H54 (cell line): ENCODE measurements around the gene ZNF521.

Experiments
- DNase-seq: peaks from one replicate; pipeline ENCODE4 v3.0.0; 2011; ENCODE audit warnings: low spot score, mixed read lengths; ENCODE audit not compliant: insufficient read length
- FAIRE-seq: peaks from 3 replicates; lab custom pipeline; 2011; peaks lifted over from hg19 to GRCh38; lab: Jason Lieb, UNC
- POLR2A ChIP-seq: IDR thresholded peaks from 2 replicates; pipeline ENCODE4 v1.6.1; 2011; ENCODE audit warnings: low read depth, mild to moderate bottlenecking, low read length

Gene ZNF521

DNA sequence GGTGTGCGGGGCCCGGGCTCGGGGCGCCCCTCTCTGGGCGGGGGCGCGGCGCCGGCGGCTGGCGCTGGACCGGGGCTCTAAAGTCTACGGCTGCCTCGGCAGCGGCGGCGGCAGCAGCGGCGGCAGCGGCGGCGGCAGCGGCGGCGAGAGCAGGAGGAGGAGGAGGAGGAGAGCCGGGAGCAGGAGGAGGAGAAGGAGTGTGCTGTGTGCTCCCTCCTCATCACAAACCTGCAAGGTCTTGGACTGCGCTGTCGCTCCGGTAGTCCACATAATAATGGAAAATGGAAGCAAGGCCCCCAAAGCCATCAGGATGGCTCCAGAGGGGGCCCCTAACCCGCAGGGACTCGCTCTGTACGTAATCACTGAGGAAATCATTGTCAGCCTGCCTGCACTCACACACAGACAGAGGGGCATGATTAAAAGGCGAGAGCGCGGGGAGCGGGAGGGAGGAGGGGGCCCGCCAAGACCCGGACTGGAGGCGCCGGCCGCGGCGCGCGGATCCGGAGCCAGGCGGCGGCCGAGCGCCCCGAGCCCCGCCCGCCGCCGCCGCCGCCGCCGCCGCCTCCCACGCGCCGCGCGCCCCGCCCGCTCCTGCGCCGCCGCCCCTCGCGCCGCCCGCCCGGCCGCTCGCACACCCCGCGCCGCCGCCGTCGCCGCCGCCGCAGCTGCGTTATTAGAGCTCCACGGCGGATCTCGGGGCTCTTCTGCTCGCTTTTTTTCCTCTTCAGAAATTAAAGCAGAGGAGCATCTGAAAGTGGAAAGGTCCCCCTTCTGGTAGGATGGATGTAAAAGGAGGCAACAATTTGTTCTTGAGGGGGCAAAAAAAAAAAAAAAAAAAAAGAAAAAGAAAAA, at the start of gene ZNF521:
Gene ZNF521, minus strand, starts transcription at position 390 of the 852 bp plus-strand sequence. CDS start 1,220 bp downstream, outside the sequence.
- no peak for FAIRE-seq

DNA sequence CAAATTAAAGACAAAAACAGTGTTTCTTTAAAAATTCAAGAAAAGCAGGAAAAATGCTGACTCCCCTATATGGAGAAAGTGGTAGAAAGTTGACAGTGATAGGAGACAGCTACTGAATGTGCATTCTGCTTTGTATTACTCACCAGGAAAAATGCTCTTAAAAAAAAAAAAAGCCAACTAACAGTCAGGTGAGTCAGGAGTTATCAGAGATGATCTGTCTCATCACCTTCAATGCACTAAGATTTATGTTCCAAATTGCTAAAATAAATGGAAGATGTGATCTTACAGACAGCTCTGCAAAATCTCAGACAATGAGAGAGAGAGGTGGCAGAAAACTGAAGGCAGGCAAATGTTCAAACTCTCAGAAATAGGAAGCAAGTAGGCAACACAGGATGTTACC, 47.6 kb upstream of the ZNF521 start:
- no peak for TF ChIP-seq POLR2A
- DNase-seq (no peak), FAIRE-seq (no peak)

More for the DNA sequence above, at the start of gene ZNF521:
- peak; percentile 62 for DNase-seq
- TF ChIP-seq POLR2A = no peak

DNA sequence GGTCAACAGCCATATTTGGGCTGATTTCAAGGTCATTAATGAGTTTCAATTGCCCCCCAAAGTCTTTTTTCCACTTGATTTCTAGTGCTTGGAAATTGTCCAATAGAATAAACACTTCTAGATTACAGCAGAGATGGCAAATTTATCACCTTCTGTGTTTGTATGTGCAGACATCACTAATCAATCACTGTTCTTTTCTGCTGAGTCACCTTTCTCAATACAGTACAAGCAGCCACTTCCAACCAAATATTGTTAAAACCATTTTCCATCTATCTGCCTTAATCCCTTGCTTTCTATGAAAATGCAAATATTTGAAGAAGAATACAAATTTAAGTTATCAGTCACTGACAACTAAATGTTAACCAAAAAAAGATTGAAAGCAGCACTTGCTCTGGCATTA, 40.2 kb upstream of the ZNF521 start:
- FAIRE-seq = no peak
- DNase-seq = no peak

DNA sequence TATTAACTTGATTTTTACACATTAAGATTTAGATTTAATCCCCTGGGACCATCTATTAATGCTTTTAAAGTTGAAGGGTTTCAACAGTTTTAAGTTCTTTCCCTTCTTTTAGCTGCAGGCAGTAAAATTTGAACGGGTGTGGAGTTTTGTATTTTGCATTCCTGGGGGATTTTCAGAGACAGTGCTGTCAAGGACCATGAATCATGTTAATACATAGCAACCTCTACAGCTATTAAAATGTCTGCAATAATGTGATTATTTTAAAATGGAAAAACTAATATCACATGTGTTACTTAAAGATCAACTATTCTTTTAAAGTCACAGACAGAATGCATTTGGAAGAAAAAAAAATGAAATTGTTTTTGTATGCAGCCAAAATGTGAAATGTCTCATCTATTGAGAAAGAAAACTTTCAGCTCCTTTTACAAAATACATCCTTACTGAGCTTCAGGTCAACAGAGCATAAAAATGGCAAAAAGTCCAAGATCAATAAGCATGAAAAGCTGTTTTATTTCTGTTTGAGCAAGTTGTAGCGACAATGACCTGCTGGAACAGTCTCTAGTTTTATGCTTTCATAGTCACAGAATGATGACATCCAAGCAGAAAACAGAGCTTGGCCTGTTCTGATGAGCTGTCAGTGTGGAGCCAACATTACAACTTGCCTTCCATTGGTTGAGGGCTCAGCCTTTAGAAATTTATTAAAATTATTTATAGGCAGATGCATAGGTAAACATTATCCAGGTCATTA, 21.6 kb upstream of the ZNF521 start:
- TF ChIP-seq POLR2A = no peak
- FAIRE-seq = no peak
- no peak for DNase-seq

More for the DNA sequence above, 40.2 kb upstream of the ZNF521 start:
- no peak for TF ChIP-seq POLR2A

DNA sequence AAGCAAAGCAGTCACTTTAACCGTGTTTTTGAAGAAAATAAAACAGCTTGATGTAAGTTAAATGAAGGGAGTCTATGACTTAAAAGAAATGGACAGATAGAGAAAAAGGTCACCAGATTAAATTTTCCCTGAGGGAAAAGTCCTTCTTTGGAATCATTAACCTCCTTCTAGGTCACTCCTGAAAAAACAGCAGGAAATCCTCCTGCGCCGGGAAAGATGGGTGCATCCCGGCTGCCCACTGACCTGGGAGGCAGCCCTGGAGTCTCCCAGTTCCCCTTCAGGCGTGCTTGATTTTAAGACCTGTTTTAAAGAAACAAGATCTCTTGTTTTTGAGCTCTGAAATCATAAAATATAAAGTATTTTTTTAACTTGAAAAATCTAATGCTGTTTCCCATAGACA, 18.4 kb upstream of the ZNF521 start:
- TF ChIP-seq POLR2A = no peak
- DNase-seq = no peak
- no peak for FAIRE-seq

DNA sequence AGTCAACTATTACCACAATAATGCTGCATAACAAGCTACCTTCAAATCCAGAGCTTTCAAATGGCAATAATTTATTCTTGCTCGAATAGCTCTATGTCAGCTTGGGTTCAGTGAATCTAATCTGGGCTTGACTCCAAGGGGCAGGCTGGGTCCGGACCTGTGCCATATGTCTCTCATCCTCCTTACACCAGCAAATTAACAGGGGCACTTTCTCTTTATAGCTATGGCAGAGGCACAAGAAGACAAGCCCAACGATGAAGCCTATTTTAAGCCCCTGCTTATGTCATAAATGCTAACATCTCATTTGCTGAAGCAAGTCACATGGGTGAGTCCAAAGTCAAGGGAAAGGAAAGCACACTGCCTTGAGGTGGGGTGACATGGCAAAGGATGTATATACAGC, 13.3 kb upstream of the ZNF521 start:
- FAIRE-seq (no peak), DNase-seq (no peak)
- no peak for TF ChIP-seq POLR2A

DNA sequence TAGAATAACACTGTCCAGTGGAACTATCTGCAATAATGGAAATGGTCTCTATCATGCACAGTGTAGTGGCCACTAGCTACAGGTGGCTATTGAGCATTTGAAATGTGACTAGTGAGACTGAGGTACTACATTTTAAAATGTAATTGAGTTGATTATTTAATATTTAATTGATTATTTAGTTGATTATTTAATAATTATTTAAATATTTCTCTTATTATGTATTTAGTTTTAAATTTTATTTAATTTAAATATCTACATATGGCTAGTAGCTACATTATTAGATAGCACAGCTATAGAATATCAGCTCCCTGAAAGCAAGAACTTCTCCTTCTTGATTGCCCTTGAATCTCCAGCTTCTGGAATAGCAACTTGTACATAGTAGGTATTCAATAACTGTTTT, 12.8 kb upstream of the ZNF521 start:
- FAIRE-seq (no peak), DNase-seq (no peak)
- no peak for TF ChIP-seq POLR2A

DNA sequence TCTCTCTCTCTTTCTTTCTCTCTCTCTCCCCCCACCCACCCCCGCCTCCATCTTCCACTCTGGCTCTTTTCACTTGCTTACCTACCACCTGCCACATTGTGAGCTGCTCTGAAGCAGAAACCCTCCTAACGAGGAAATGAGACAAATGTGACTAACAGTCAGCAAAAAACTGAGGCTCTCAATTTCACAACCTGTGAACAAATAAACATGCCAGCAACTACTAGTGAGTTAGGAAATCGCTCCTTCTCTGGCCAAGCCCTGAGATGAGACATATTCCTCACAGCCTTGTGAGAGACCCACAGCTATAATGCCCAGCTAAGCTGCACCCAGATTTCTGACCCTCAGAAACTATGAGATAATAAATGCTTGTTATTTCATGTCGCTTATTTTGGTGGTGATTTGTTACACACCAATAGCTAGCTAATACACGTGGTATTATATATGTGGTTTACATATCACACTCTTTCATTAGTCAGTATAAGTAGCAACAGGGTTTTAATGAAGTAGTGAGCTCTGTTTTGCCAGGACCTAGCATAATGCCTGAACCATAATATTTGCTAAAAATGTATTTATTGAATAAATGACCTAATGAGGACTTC, 8.4 kb upstream of the ZNF521 start:
- no peak for FAIRE-seq
- DNase-seq = no peak
- TF ChIP-seq POLR2A = no peak

DNA sequence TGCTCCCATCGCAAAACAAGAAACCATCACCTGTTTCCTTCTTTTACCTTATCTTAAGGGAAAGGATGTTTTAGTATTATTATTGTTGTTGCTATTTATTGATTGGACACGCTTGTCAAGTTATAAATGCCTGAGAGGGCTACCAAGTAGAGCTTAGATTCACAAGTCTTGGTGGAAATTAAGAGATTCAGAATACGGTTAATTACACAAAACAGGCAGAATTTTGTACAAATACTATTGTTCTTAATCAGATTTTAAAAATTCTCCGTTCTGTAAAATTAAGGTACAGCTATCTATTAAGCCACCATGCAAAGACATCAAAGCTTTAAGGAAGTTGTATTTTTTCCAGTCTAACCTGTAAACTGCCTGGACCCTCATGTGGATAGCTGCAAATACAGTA, 1.1 kb upstream of the ZNF521 start:
- FAIRE-seq (no peak), DNase-seq (no peak)
- TF ChIP-seq POLR2A = no peak

DNA sequence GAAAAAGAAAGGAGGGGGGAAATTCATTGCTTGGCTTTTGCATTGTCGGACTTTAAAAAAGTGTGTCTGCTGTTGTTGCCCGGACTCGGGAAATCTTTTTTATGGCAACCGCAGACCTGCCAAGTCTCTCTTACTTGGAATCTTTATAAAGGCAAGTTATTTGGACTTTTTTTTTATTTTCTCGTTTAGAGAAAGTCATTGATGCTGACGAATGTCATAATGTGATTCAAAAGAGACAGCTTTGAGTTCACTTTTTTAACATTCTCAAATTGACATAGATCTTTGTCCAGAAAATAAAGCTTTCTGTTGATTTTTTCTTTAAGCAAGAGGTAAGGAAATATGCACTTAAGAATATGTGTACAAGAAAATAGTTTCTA, 651 bp upstream of the ZNF521 start:
- FAIRE-seq = no peak
- TF ChIP-seq POLR2A = no peak
- DNase-seq = no peak

DNA sequence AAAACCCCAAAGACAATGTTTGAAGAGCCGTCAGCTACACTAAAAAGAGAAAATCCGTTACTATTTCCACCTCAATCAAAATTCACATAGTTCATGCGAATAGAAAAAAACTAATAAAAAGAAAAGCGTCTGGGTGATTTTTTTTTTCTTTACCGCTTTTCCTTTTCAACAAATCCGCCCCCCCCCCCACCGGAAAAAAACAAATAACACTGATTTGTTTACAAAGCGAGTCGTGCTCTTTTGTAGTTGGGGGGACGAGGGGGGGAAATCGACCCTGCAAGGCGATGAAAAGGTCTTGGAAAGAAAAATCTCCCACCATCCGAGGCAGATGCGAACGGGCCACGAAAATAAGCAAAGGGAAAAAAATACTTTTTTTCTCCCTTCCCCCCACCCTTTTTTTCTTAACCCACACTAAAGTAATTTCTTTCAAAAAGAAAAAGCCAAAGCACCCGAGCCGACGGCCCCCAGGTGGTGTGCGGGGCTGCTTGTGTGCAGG, 638 bp downstream of the ZNF521 start:
- TF ChIP-seq POLR2A = no peak
- no peak for FAIRE-seq
- DNase-seq = no peak

DNA sequence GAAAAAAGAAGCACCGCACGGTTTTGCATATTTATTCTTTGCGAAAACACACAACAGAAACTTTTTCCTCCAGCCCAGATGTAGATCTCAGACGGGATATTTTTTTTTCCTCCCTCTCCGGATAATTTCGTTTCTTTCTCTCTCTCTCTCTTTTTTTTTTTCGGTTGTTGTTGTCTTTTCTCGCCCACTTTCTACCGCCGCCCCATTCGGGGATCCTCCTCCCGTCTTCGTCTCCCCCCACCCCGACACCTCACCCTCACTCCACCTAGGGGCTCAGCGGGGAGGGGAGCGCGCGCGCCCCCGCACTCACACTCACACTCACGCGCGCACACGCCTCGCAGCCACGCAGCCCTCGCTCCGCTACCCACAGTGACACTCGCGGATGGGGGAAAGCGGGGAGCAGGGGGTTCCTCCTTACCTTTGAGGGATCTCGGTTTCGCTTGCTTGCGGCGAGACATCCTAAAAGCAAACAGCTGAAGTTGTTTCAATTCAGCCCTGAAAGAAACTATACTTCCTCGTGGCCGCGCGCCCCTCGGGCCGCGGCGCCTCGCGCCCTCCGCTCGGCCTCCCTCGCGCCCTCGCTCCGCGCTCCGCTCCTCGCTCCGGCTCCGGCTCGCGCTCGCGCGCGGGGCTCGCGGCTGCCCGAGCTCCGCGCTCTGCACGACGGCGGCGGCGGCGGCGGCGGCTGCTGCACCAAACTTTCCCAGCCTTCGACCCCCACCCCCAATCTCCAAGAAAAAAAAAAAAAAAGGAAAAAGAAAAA, 1.3 kb downstream of the ZNF521 start:
- FAIRE-seq (no peak), DNase-seq (no peak)
- no peak for TF ChIP-seq POLR2A

DNA sequence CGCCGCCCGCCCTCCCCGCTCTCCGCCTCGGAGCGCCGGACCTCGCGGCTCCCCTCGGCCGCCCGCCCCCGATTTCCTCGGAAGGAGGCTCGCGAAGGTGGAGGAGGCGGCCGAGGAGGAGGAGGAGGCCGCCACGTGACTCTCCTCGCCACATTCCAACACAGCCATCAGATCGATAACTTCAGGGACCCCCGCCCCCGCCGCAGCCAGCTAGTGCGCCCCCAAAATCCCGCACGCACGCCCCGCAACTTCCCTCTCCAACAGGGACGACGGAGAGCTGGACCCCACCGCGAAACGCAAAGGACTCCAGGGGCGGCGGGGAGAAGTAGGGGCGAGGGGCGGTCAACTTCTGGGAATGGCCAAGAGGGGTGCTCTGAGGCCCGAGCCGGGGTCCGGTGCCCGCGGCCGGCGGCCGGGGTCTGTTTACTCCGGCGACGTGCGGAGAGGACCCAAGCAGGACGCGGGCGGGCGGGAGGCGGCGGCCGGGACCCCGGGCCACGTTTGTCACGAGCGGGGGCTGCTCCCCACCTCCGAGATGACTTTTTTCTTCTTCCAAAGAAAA, 2.0 kb downstream of the ZNF521 start:
- FAIRE-seq (no peak), DNase-seq (no peak)
- no peak for TF ChIP-seq POLR2A
